Body of pancreas (tissue), 4 donors: ENCODE data around the gene COG3. TPM values are rescaled to one million over a fixed set of nuclear protein-coding genes. Genes with fewer than 3 reads are reported as not detected.

Experiments used
- ATAC-seq: fragments of 150-250 bp; one replicate; pipeline ENCODE4 v1.9.1; 2016
- DNase-seq, 4 donors: peaks; one replicate each; pipeline ENCODE4 v3.0.0-alpha.2; 2019
- H3K27ac ChIP-seq, 4 donors: fragments of 200-600 bp; sonication (generic); 1 replicate in 3 of 4; 2 replicates in 1 of 4; pipeline versions ENCODE4 v1.5.1 to v1.6.1; 2016 to 2019; ENCODE audit warnings: mild to moderate bottlenecking in 1 of 4, mixed read lengths in 1 of 4, moderate library complexity in 1 of 4
- H3K27me3 ChIP-seq, 2 donors: fragments of 200-600 bp; sonication (generic); one replicate each; pipeline ENCODE4 v1.6.0; 2016; ENCODE audit warnings: mild to moderate bottlenecking in 1 of 2
- H3K36me3 ChIP-seq, 2 donors: fragments of 200-600 bp; sonication (generic); replicated peaks in 1 of 2; 2 replicates each; pipeline ENCODE4 v1.5.1; 2016; ENCODE audit warnings: low read depth in 2 of 2; ENCODE audit not compliant: insufficient read depth in 1 of 2
- H3K4me1 ChIP-seq: fragments of 200-600 bp; sonication (generic); one replicate; pipeline ENCODE4 v1.6.0; 2016
- H3K4me3 ChIP-seq, 2 donors: fragments of 200-600 bp; sonication (generic); 1 replicate in 1 of 2; 2 replicates in 1 of 2; pipeline ENCODE4 v1.5.1; 2016 to 2019
- H3K9me3 ChIP-seq, 3 donors: fragments of 200-600 bp; sonication (generic); 1 replicate in 2 of 3; 2 replicates in 1 of 3; pipeline ENCODE4 v1.5.1; 2016
- POLR2A ChIP-seq, 3 donors: fragments of 450-650 bp; IDR thresholded peaks; one replicate each; pipeline ENCODE4 v1.6.1; 2016; ENCODE audit warnings: antibody characterized with exemption in 3 of 3, mild to moderate bottlenecking in 2 of 3
- WGBS, 2 donors: methylation state at CpG; one replicate each; pipeline ENCODE4 v1.1.5; 2017; 5-methylcytosine and 5-hydroxymethylcytosine counted together
- intact Hi-C: fragments of 100-400 bp; cut with DNase I; formaldehyde crosslinking; loops from one replicate; pipeline ENCODE4 v1.15.1; 2023
- total RNA-seq, 2 donors: library from RNA; depleted of rRNA; stranded (reverse); fragments of >200 nt; gene quantifications; one replicate each; pipeline ENCODE4 v1.1.0, GENCODE V29; 2016
- TF ChIP-seq, protein P1 (sequence below), 7 experiments: fragments of 450-650 bp in 4 of 7; fragments of 200-600 bp in 3 of 7; sonication (generic) in 3 of 7; IDR thresholded peaks; one replicate each; pipeline ENCODE4 v1.5.1; 2016 to 2019; ENCODE audit warnings: antibody characterized with exemption in 7 of 7

COG3 gene
- total RNA-seq, 2 donors from 2014 or later: 49.0 to 52.7 TPM

DNA sequence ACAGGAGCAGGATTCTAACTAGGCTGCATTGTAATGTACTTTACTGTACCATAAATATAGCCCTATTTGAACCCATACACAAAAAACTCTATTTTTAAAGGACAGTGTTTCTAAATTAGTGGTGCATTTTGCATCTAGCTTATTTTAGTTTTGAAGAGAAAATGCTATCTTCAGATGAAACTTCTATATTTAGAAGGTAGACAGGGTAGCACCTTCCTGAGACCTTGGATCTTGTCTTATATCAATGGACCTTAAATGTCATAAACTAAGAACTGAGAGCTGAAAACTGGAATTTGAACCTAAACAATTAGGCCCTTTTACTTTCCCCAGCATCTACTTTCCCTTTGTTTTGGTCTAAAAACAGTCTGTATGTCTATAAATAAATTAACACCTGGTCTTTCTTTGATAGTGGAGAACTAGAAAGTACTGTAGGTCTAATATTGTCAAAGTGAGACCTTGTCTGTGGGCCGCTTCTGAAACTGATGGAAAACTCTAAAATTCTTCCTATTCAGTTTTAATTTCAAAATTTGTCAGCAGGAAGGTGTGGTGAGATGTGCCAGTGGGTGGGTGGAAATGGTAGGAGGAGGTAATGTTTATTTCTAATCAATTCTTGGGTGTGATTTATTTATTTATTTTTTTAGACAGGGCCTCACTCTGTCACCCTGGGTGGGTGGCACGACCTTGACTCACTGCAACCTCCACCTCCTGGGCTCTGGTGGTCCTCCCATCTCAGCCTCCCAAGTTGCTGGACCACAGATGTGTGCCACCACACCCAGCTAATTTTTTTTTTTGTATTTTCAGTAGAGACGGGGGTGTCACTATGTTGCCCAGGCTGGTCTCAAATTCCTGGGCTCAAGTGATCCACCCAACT lies 10.1 kb downstream of the COG3 start:
- intact Hi-C loops: no loop called here
- Histone ChIP-seq H3K4me1 (peaks cover 34% of the 10 kb centered on the region), H3K27ac (no peak overlapping the region), H3K36me3 (peaks cover 0 to 3% of the 10 kb centered on the region in 2 donors), H3K27me3 (no peaks in the 10 kb centered on the region), H3K9me3 (no peaks in the 10 kb centered on the region), H3K4me3 (no peak overlapping the region)
- WGBS, 2 donors: 82 to 85% methylated on average over 3 of the region's 3 CpGs
- TF ChIP-seq, protein P1, sequence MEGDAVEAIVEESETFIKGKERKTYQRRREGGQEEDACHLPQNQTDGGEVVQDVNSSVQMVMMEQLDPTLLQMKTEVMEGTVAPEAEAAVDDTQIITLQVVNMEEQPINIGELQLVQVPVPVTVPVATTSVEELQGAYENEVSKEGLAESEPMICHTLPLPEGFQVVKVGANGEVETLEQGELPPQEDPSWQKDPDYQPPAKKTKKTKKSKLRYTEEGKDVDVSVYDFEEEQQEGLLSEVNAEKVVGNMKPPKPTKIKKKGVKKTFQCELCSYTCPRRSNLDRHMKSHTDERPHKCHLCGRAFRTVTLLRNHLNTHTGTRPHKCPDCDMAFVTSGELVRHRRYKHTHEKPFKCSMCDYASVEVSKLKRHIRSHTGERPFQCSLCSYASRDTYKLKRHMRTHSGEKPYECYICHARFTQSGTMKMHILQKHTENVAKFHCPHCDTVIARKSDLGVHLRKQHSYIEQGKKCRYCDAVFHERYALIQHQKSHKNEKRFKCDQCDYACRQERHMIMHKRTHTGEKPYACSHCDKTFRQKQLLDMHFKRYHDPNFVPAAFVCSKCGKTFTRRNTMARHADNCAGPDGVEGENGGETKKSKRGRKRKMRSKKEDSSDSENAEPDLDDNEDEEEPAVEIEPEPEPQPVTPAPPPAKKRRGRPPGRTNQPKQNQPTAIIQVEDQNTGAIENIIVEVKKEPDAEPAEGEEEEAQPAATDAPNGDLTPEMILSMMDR (IDR thresholded peaks at IDR 0.05): no peak
- no peak for TF ChIP-seq POLR2A (IDR thresholded peaks at IDR 0.05)
- no peak for DNase-seq
- ATAC-seq: no peak

DNA sequence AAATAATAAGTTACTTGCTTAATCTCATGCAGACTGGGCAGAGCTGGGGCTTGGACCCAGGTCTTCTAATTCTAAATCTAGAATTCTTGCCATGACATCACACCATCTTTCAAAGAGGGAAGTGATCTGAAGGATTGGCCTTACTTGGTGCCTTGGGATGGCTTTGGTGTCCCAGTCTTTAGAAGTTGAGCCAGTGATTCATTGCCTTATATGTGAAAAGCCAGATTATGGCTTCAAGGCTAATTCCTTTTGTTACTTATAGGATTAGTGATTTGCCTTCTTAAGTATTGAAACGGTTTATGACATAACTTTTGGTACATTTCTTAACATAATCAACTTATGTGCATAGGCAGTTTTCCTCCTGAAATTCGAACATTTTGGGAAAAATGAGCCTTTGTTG lies 14.9 kb downstream of the COG3 start:
- Histone ChIP-seq H3K27me3 (no peaks in the 10 kb centered on the region), H3K9me3 (no peaks in the 10 kb centered on the region), H3K4me3 (no peak overlapping the region), H3K4me1 (peaks cover 4% of the 10 kb centered on the region), H3K27ac (no peak overlapping the region), H3K36me3 (peaks cover 0 to 14% of the 10 kb centered on the region in 2 donors)
- DNase-seq (no peak), ATAC-seq (no peak)
- 71 to 75% methylated on average over 2 of the region's 2 CpGs for WGBS, 2 donors
- TF ChIP-seq, protein P1 (IDR thresholded peaks at IDR 0.05): no peak
- TF ChIP-seq POLR2A (IDR thresholded peaks at IDR 0.05): no peak
- intact Hi-C loops: no loop called here

DNA sequence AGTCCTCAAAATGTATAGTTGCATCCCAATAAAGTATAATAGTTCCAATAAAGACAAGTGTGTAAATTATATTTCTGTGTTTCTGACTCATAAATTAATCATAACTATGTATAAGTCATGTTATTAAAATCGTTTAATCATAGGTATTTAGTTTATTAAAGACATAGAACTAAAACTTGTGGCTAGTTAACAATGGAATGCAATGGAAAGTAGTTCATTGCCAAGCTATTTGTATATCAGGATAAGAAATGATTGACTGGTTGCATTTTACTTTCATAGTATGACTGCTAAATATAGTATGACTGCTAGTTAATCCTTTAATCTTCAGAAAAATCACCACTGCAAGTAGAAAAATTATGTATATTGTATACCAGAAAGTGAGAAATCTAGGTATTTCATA lies 16.9 kb downstream of the COG3 start:
- no peak overlapping the region for H3K4me3 ChIP-seq
- no peak overlapping the region for H3K27ac ChIP-seq
- TF ChIP-seq POLR2A (IDR thresholded peaks at IDR 0.05): no peak
- TF ChIP-seq, protein P1 (IDR thresholded peaks at IDR 0.05): no peak
- intact Hi-C loops: no loop called here
- no peaks in the 10 kb centered on the region for H3K9me3 ChIP-seq
- peaks cover 0 to 16% of the 10 kb centered on the region in 2 donors for H3K36me3 ChIP-seq
- no peaks in the 10 kb centered on the region for H3K4me1 ChIP-seq
- no peaks in the 10 kb centered on the region for H3K27me3 ChIP-seq
- ATAC-seq (no peak), DNase-seq (no peak)
- WGBS, 2 donors: 12 to 22% methylated on average over 1 of the region's 1 CpG

DNA sequence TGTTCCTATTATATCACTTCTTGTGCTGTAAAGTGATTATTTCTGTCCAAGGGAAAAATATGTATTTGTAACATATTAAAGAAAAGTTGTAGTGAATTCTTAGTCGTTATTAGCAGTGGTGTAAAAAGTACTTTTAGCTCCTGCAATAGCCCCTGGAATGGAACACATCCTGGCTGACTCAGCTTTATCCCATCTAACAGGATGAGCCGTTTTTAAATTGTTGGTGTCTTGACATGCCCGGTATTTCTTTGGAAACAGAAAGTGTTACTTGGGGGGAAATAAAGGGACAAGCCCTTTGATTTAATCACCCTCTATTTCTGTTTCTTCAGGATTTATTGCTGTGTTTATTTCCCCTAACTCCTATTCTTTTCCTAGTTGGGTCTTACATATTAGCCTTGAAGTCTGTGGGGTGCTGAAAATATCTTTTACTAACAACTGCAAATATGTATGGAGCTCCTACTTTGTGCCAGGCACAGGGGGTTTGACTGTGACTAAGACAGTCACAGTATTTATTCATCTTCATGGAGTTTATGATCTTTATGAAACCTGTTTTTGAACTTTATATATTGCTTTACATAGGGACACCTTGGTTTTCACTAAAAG lies 17.9 kb downstream of the COG3 start:
- Histone ChIP-seq H3K4me3 (no peak overlapping the region), H3K27ac (no peak overlapping the region), H3K4me1 (no peaks in the 10 kb centered on the region), H3K36me3 (peaks cover 0 to 18% of the 10 kb centered on the region in 2 donors), H3K9me3 (no peaks in the 10 kb centered on the region), H3K27me3 (no peaks in the 10 kb centered on the region)
- TF ChIP-seq POLR2A (IDR thresholded peaks at IDR 0.05): no peak
- TF ChIP-seq, protein P1 (IDR thresholded peaks at IDR 0.05): no peak
- WGBS, 2 donors: 71 to 82% methylated on average over 3 of the region's 3 CpGs
- intact Hi-C loops: no loop called here
- no peak for DNase-seq
- no peak for ATAC-seq
